HepG2 (cell line): ENCODE measurements around the gene TANGO2. TPM values are rescaled to one million over a fixed set of nuclear protein-coding genes. Genes with fewer than 3 reads are reported as not detected.

Experiments used
- CERS6 ChIP-seq: sonication (generic); formaldehyde crosslinking; IDR thresholded peaks from 2 replicates; pipeline ENCODE4 v1.5.0; 2020; ENCODE audit warnings: missing genetic modification reagents
- HNRNPK ChIP-seq: fragments of 200-400 bp; formaldehyde crosslinking; IDR thresholded peaks from 2 replicates; pipeline ENCODE4 v1.6.1; 2018; ENCODE audit warnings: low read length, low read depth, moderate library complexity, mild to moderate bottlenecking; ENCODE audit not compliant: poor library complexity, severe bottlenecking
- MAFG ChIP-seq: sonication (generic); formaldehyde crosslinking; IDR thresholded peaks from 2 replicates; pipeline ENCODE4 v1.5.1; 2020; ENCODE audit warnings: mild to moderate bottlenecking, missing genetic modification reagents
- MXD3 ChIP-seq: IDR thresholded peaks from 2 replicates; pipeline ENCODE4 v1.6.1; 2016; ENCODE audit warnings: mild to moderate bottlenecking, missing biosample characterization, missing genetic modification reagents
- NR0B2 ChIP-seq: sonication (generic); formaldehyde crosslinking; IDR thresholded peaks from 2 replicates; pipeline ENCODE4 v1.4.0; 2020; ENCODE audit warnings: mild to moderate bottlenecking, missing genetic modification reagents
- PHF21A ChIP-seq: sonication (generic); formaldehyde crosslinking; IDR thresholded peaks from 2 replicates; pipeline ENCODE4 v1.5.0; 2020; ENCODE audit warnings: mild to moderate bottlenecking, missing genetic modification reagents
- SAP130 ChIP-seq: IDR thresholded peaks from 2 replicates; pipeline ENCODE4 v1.6.1; 2016; ENCODE audit warnings: low read depth
- SKIL ChIP-seq: sonication (generic); formaldehyde crosslinking; IDR thresholded peaks from 2 replicates; pipeline ENCODE4 v1.8.0; 2022; ENCODE audit warnings: missing genetic modification reagents, mild to moderate bottlenecking, moderate library complexity, borderline replicate concordance
- ZBTB40 ChIP-seq, 2 experiments: fragments of 450-650 bp in 1 of 2; sonication (generic) in 1 of 2; formaldehyde crosslinking in 1 of 2; IDR thresholded peaks; 2 replicates each; pipeline versions ENCODE4 v1.6.1 to v1.8.0; 2016 to 2022; ENCODE audit warnings: antibody characterized with exemption in 1 of 2, mild to moderate bottlenecking in 1 of 2, missing genetic modification reagents in 1 of 2
- ZFY ChIP-seq: sonication (generic); formaldehyde crosslinking; IDR thresholded peaks from 2 replicates; pipeline ENCODE4 v1.4.0; 2020; ENCODE audit warnings: missing genetic modification reagents
- ZNF205 ChIP-seq: IDR thresholded peaks from 2 replicates; pipeline ENCODE4 v1.6.1; 2018; ENCODE audit warnings: missing biosample characterization, missing genetic modification reagents
- ZNF256 ChIP-seq: sonication (generic); formaldehyde crosslinking; conservative IDR thresholded peaks from 2 replicates; pipeline ENCODE4 v1.4.0; 2020; ENCODE audit warnings: missing genetic modification reagents
- ZNF326 ChIP-seq: sonication (generic); formaldehyde crosslinking; IDR thresholded peaks from 2 replicates; pipeline ENCODE4 v1.4.0; 2020; ENCODE audit warnings: missing genetic modification reagents, borderline replicate concordance
- ZNF354B ChIP-seq: sonication (generic); formaldehyde crosslinking; IDR thresholded peaks from 2 replicates; pipeline ENCODE4 v1.8.0; 2022; ENCODE audit warnings: mild to moderate bottlenecking, missing genetic modification reagents
- ZNF383 ChIP-seq: sonication (generic); formaldehyde crosslinking; IDR thresholded peaks from 2 replicates; pipeline ENCODE4 v1.4.0; 2020; ENCODE audit warnings: missing genetic modification reagents, mild to moderate bottlenecking, borderline replicate concordance
- polyA plus RNA-seq, 8 experiments: library from polyadenylated mRNA; depleted of rRNA in 3 of 8; stranded (reverse) in 7 of 8; unstranded in 1 of 8; fragments of >200 nt; fragmentation: Illumina TruSeq in 4 of 8; extraction: Trizol in 4 of 8; gene quantifications; 2 replicates each; pipeline versions ENCODE4 v1.2.1 to v1.2.3, GENCODE V29; 2011 to 2016; ENCODE audit warnings: low read depth in 4 of 8, missing spikeins in 1 of 8, mixed read lengths in 1 of 8; ENCODE audit not compliant: insufficient read depth in 1 of 8
- total RNA-seq, 5 experiments: library from RNA; depleted of rRNA; stranded (reverse); fragments of >200 nt; fragmentation: Illumina TruSeq; extraction: Trizol; gene quantifications; 2 replicates each; pipeline ENCODE4 v1.2.3, GENCODE V29; 2016; ENCODE audit warnings: low read depth in 1 of 5

Gene TANGO2
- total and polyA plus RNA-seq, 2 of the 13 experiments (the other 11 are each of a cell fraction or from before 2014, with no cell fraction given) = 12.9 to 14.8 TPM

- TF ChIP-seq MXD3 (CRISPR knock-in tag) (peak; percentile 94; the same call in 1 of the 2 replicates), ZNF326 (CRISPR knock-in tag) (no peak), HNRNPK (peak; percentile 24), ZFY (CRISPR knock-in tag) (peak; percentile 84), CERS6 (CRISPR knock-in tag) (no peak), ZNF354B (CRISPR knock-in tag) (0 out of 2 replicates have a peak, but pooled peaks have one; percentile 25), ZNF383 (CRISPR knock-in tag) (no peak), PHF21A (CRISPR knock-in tag) (0 out of 2 replicates have a peak, but pooled peaks have one; percentile 61), NR0B2 (CRISPR knock-in tag) (peak; percentile 82), ZNF256 (CRISPR knock-in tag) (peak; percentile 83; the same call in 1 of the 2 replicates), MAFG (no peak), ZNF205 (CRISPR knock-in tag) (peak; percentile 81; the same call in 1 of the 2 replicates), SKIL (peak; percentile 58), ZBTB40 (IDR thresholded peaks at IDR 0.05) (no peak), ZBTB40 (CRISPR knock-in tag; IDR thresholded peaks at IDR 0.05) (peak; percentile 97), SAP130 (CRISPR knock-in tag) (peak; percentile 90)
Observed at GRCh38 chr22:20079745-20080444, 59.0 kb downstream of the TANGO2 start, which contains the start of gene DGCR8 (continued).
